Measurements from ENCODE around the gene XPO6. TPM values are rescaled to one million over a fixed set of nuclear protein-coding genes. Genes with fewer than 3 reads are reported as not detected.

XPO6 gene
- total and polyA plus RNA-seq, 2 donors, result 67.9 to 161 TPM

DNA sequence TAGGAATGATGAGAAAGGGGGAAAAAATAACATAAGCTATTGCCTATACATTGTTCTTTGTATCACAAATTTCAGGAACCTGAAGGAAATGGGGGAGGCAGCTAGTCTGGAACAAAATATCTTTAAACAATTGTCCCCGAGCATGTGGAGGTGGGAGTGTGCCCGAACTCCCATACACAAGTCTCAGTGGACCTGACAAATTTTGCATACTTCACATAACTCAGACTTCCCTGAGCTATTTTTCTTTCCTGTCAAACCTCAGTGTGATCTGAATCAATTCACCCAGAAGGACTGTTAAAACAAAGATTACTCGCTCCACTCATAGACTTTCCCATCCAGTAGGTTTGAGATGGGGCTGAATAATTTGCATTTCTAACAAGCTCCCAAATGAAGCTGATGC, 1.6 kb upstream of the XPO6 start:
- H3K36me3 ChIP-seq (ENCODE audit: control insufficient read depth in 2 of 2, insufficient read depth in 2 of 2, low read length in 1 of 2), result peaks cover 5 to 11% of the 10 kb centered on the region in 2 donors
- H3K4me3 ChIP-seq (ENCODE audit: low read length in 2 of 2), result no peak overlapping the region
- no peak overlapping the region for H3K27ac ChIP-seq (ENCODE audit: low read depth in 1 of 2, low read length in 1 of 2)
- WGBS, result 96% methylated on average over 3 of the region's 3 CpGs
- peaks cover 5 to 17% of the 10 kb centered on the region in 2 donors for H3K4me1 ChIP-seq (ENCODE audit: control insufficient read depth in 2 of 2, insufficient read depth in 2 of 2, low read length in 2 of 2)
- no peaks in the 10 kb centered on the region for H3K9me3 ChIP-seq (ENCODE audit: control insufficient read depth in 2 of 2, insufficient read depth in 1 of 2, low read length in 1 of 2)
- H3K27me3 ChIP-seq (ENCODE audit: control insufficient read depth in 2 of 2, insufficient read depth in 1 of 2, low read length in 1 of 2), result no peaks in the 10 kb centered on the region
- no peak for DNase-seq (ENCODE audit: low read depth in 6 of 9, low spot score in 9 of 9)

DNA sequence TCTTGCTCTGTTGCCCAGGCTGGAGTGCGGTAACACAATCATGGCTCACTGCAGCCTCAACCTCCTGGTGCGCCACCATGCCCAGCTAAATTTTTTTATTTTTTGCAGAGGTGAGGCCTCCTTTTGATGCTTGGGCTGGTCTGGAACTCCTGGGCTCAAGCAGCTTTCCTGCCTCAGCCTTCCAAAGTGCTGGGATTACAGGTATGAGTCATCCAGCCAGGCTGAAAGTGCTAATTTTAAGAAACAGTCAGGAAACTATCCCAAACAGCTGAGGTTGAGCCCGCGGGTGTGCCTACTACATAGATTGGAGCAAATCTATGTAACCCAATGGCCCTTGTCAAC, 738 bp upstream of the XPO6 start:
- whole genome bisulfite sequencing, result 95% methylated on average over 4 of the region's 4 CpGs
- Histone ChIP-seq H3K4me1 (ENCODE audit: control insufficient read depth in 2 of 2, insufficient read depth in 2 of 2, low read length in 2 of 2) (peaks cover 5 to 17% of the 10 kb centered on the region in 2 donors), H3K27me3 (ENCODE audit: control insufficient read depth in 2 of 2, insufficient read depth in 1 of 2, low read length in 1 of 2) (no peaks in the 10 kb centered on the region), H3K36me3 (ENCODE audit: control insufficient read depth in 2 of 2, insufficient read depth in 2 of 2, low read length in 1 of 2) (peaks cover 5 to 18% of the 10 kb centered on the region in 2 donors), H3K9me3 (ENCODE audit: control insufficient read depth in 2 of 2, insufficient read depth in 1 of 2, low read length in 1 of 2) (no peaks in the 10 kb centered on the region), H3K27ac (ENCODE audit: low read depth in 1 of 2, low read length in 1 of 2) (no peak overlapping the region), H3K4me3 (ENCODE audit: low read length in 2 of 2) (peak overlapping the region; percentile 43 to 52)
- DNase-seq (ENCODE audit: low read depth in 6 of 9, low spot score in 9 of 9), result no peak

DNA sequence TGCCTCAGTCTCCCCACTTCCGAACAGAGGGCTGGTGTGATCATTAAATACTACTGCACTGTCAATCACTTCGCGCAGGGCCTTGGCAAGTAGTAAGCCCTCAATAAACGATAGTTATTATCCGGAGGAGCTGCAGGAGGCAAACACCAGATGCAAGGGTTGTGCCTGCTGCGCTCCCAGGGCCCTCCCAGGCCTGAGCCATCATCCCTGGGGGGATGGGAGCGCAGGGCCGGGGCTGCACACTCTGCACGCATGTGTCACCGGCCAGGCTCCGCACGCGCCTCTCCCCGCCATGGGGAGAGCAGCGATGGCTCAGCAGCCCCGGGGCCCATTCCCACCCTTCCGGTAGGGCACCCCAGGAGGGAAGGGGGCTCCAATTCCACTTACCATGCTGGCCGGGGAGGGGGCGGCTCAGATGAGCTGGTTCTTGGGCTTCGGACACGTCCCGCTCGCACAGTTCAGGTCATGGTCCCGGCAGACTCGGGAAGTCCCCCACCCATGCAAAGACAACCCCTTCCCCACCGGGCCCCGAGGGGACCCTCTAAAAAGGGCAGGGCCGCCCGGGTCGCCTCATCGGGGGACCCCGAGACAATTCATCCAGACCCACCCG, 681 bp downstream of the XPO6 start:
- Histone ChIP-seq H3K4me1 (ENCODE audit: control insufficient read depth in 2 of 2, insufficient read depth in 2 of 2, low read length in 2 of 2) (peaks cover 5 to 17% of the 10 kb centered on the region in 2 donors), H3K36me3 (ENCODE audit: control insufficient read depth in 2 of 2, insufficient read depth in 2 of 2, low read length in 1 of 2) (peaks cover 10 to 23% of the 10 kb centered on the region in 2 donors), H3K4me3 (ENCODE audit: low read length in 2 of 2) (peak overlapping the region; percentile 79 to 85), H3K9me3 (ENCODE audit: control insufficient read depth in 2 of 2, insufficient read depth in 1 of 2, low read length in 1 of 2) (no peaks in the 10 kb centered on the region), H3K27ac (ENCODE audit: low read depth in 1 of 2, low read length in 1 of 2) (peak overlapping the region; percentile 76 to 90), H3K27me3 (ENCODE audit: control insufficient read depth in 2 of 2, insufficient read depth in 1 of 2, low read length in 1 of 2) (no peaks in the 10 kb centered on the region)
- WGBS, result 2% methylated on average over 33 of the region's 33 CpGs
- DNase-seq (ENCODE audit: low read depth in 6 of 9, low spot score in 9 of 9), result peak in 4 of 9 donors; percentile 24 to 62 (median 44)

DNA sequence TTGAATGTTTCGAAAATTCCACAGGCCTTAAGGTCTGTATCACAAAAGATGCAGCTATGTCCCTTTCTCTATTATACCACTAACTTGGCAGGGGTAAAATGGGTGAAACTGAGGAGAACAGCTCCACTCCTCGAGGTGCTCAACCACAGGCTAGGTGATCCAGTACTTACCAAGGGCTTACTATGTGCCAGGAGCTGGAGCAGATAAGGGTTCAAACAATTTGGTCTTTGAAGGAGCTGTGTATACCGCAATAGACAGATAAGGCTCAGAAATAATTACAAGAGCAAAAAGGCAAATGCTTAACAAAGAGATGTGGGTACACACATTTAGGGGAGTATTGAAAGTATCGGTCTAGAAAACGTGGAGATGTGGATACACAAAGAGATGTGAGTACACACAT, 1.5 kb downstream of the XPO6 start:
- peak overlapping the region; percentile 79 to 85 for H3K4me3 ChIP-seq (ENCODE audit: low read length in 2 of 2)
- peak in 1 of 9 donors; percentile 31 for DNase-seq (ENCODE audit: low read depth in 6 of 9, low spot score in 9 of 9)
- H3K27me3 ChIP-seq (ENCODE audit: control insufficient read depth in 2 of 2, insufficient read depth in 1 of 2, low read length in 1 of 2), result no peaks in the 10 kb centered on the region
- H3K9me3 ChIP-seq (ENCODE audit: control insufficient read depth in 2 of 2, insufficient read depth in 1 of 2, low read length in 1 of 2), result no peaks in the 10 kb centered on the region
- WGBS, result 74% methylated on average over 5 of the region's 5 CpGs
- peaks cover 14 to 30% of the 10 kb centered on the region in 2 donors for H3K36me3 ChIP-seq (ENCODE audit: control insufficient read depth in 2 of 2, insufficient read depth in 2 of 2, low read length in 1 of 2)
- peak overlapping the region in 1 of 2 donors; percentile 76 for H3K27ac ChIP-seq (ENCODE audit: low read depth in 1 of 2, low read length in 1 of 2)
- peaks cover 5 to 17% of the 10 kb centered on the region in 2 donors for H3K4me1 ChIP-seq (ENCODE audit: control insufficient read depth in 2 of 2, insufficient read depth in 2 of 2, low read length in 2 of 2)

DNA sequence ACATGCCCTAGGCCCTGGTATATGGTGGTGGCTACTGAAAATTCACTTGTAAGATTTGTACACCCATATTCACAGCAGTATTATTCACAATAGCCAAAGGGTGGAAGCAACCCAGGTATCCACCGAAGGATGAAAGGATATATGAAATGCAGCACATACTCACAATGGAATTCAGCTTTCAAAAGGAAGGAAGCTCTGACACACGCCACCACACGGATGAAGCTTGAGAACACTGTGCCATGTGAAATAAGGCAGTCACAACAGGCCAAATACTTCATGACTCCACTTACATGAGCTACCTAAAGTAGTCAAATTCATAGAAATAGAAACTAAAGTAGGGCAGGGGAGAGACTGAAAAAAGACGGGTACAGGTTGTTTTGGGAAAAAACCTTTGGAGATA, 2.9 kb downstream of the XPO6 start:
- no peak for DNase-seq (ENCODE audit: low read depth in 6 of 9, low spot score in 9 of 9)
- Histone ChIP-seq H3K4me3 (ENCODE audit: low read length in 2 of 2) (no peak overlapping the region), H3K36me3 (ENCODE audit: control insufficient read depth in 2 of 2, insufficient read depth in 2 of 2, low read length in 1 of 2) (peaks cover 26 to 45% of the 10 kb centered on the region in 2 donors), H3K27ac (ENCODE audit: low read depth in 1 of 2, low read length in 1 of 2) (no peak overlapping the region), H3K9me3 (ENCODE audit: control insufficient read depth in 2 of 2, insufficient read depth in 1 of 2, low read length in 1 of 2) (no peaks in the 10 kb centered on the region), H3K27me3 (ENCODE audit: control insufficient read depth in 2 of 2, insufficient read depth in 1 of 2, low read length in 1 of 2) (no peaks in the 10 kb centered on the region), H3K4me1 (ENCODE audit: control insufficient read depth in 2 of 2, insufficient read depth in 2 of 2, low read length in 2 of 2) (peaks cover 6 to 17% of the 10 kb centered on the region in 2 donors)
- WGBS, result 95% methylated on average over 4 of the region's 4 CpGs

DNA sequence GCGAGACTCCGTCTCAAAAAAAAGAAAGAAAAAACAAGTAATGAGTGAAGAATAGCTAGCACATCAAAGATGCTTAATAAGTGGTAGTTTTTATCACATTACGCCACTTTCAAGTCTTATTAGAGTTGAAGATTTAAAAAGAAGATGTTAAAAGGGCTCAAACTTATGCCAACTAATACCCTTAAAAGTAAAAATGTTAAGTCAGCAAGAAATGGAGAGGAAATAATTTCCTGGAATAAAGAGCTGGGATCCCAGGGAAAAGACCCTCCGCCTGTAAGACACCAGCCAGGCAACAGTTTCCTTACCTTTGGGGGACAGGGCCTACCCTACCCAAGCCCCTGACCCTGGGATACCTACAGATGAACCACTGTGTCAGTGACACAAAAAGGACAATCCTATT, 3.6 kb downstream of the XPO6 start:
- H3K4me1 ChIP-seq (ENCODE audit: control insufficient read depth in 2 of 2, insufficient read depth in 2 of 2, low read length in 2 of 2), result peaks cover 9 to 17% of the 10 kb centered on the region in 2 donors
- no peaks in the 10 kb centered on the region for H3K27me3 ChIP-seq (ENCODE audit: control insufficient read depth in 2 of 2, insufficient read depth in 1 of 2, low read length in 1 of 2)
- no peaks in the 10 kb centered on the region for H3K9me3 ChIP-seq (ENCODE audit: control insufficient read depth in 2 of 2, insufficient read depth in 1 of 2, low read length in 1 of 2)
- peaks cover 31 to 51% of the 10 kb centered on the region in 2 donors for H3K36me3 ChIP-seq (ENCODE audit: control insufficient read depth in 2 of 2, insufficient read depth in 2 of 2, low read length in 1 of 2)
- no peak overlapping the region for H3K4me3 ChIP-seq (ENCODE audit: low read length in 2 of 2)
- no peak overlapping the region for H3K27ac ChIP-seq (ENCODE audit: low read depth in 1 of 2, low read length in 1 of 2)
- 99% methylated on average over 4 of the region's 4 CpGs for WGBS
- DNase-seq (ENCODE audit: low read depth in 6 of 9, low spot score in 9 of 9), result no peak

DNA sequence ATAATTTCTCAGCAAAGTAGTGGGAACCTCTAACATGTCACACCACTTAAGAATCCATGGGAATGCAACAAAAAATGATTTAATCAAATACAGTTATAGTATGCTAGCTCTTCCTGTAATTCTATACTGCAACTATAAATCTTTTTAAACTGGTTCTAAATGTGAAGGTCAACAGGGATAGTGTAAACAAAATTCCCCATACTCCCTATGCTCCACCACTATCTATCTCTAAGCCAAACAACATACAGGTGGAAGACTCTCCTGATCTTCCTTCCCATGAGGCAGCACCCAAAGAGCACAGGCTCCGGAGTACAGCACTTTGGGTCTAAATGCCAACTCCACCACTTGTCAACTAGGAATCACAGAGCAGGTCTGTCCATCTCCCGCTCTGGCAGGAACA, 4.4 kb downstream of the XPO6 start:
- Histone ChIP-seq H3K36me3 (ENCODE audit: control insufficient read depth in 2 of 2, insufficient read depth in 2 of 2, low read length in 1 of 2) (peaks cover 38 to 59% of the 10 kb centered on the region in 2 donors), H3K4me3 (ENCODE audit: low read length in 2 of 2) (no peak overlapping the region), H3K9me3 (ENCODE audit: control insufficient read depth in 2 of 2, insufficient read depth in 1 of 2, low read length in 1 of 2) (no peaks in the 10 kb centered on the region), H3K27me3 (ENCODE audit: control insufficient read depth in 2 of 2, insufficient read depth in 1 of 2, low read length in 1 of 2) (no peaks in the 10 kb centered on the region), H3K4me1 (ENCODE audit: control insufficient read depth in 2 of 2, insufficient read depth in 2 of 2, low read length in 2 of 2) (peaks cover 9 to 15% of the 10 kb centered on the region in 2 donors), H3K27ac (ENCODE audit: low read depth in 1 of 2, low read length in 1 of 2) (no peak overlapping the region)
- WGBS, result 96% methylated on average over 2 of the region's 2 CpGs
- DNase-seq (ENCODE audit: low read depth in 6 of 9, low spot score in 9 of 9), result no peak

DNA sequence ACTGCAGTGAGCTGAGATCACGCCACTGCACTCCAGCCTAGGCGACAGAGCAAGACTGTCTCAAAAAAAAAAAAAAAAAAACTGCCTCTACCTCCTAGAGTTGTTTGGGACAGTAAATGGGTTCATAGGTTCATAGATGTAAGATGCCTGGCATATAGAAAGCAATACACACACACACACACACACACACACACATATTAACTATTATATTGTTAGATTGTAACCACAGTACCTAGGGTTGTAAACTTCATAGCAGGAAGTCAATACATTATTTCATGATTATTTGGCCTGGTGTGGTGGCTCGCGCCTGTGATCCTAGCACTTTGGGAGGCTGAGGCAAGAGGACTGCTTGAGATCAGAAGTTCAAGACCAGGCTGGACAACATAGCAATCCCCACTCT, 5.8 kb downstream of the XPO6 start:
- H3K36me3 ChIP-seq (ENCODE audit: control insufficient read depth in 2 of 2, insufficient read depth in 2 of 2, low read length in 1 of 2), result peaks cover 47 to 69% of the 10 kb centered on the region in 2 donors
- H3K4me1 ChIP-seq (ENCODE audit: control insufficient read depth in 2 of 2, insufficient read depth in 2 of 2, low read length in 2 of 2), result peaks cover 9 to 13% of the 10 kb centered on the region in 2 donors
- H3K4me3 ChIP-seq (ENCODE audit: low read length in 2 of 2), result no peak overlapping the region
- DNase-seq (ENCODE audit: low read depth in 6 of 9, low spot score in 9 of 9), result no peak
- no peaks in the 10 kb centered on the region for H3K27me3 ChIP-seq (ENCODE audit: control insufficient read depth in 2 of 2, insufficient read depth in 1 of 2, low read length in 1 of 2)
- no peaks in the 10 kb centered on the region for H3K9me3 ChIP-seq (ENCODE audit: control insufficient read depth in 2 of 2, insufficient read depth in 1 of 2, low read length in 1 of 2)
- no peak overlapping the region for H3K27ac ChIP-seq (ENCODE audit: low read depth in 1 of 2, low read length in 1 of 2)
- 97% methylated on average over 4 of the region's 4 CpGs for whole genome bisulfite sequencing

DNA sequence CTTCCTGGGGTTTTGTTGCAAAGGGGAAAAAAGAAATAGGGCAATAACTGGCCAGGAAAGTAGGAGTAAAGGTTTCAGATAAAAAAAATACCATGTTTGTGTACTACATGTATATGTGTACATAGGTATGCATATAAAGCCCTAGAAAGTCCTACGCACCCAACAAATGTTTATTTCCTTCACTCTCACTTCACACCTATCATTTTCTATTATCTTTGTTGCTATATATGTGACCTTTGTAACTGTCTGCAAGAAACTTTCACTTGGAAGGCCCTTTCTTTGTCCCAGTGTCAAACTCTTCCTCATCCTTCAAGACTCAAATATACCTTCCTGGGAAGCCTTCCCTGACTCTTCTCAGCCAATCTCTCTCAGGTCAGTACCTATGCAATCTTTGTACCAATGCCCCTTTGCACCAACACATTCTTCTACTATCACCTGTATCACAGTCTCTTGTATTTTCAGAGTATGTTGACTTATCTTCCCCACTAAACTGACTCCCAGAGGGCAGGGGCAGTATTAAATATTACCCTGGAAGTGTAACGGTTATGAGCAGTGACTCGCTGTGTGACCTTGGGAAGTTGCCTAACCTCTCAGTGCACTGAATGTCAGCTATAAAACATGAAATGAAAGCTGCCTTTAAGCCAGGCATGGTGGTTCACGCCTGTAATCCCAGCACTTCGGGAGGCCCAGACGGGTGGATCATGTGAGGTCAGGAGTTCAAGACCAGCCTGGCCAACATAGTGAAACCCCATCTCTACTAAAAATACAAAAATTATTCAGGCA, 6.5 kb downstream of the XPO6 start:
- H3K9me3 ChIP-seq (ENCODE audit: control insufficient read depth in 2 of 2, insufficient read depth in 1 of 2, low read length in 1 of 2), result no peaks in the 10 kb centered on the region
- no peaks in the 10 kb centered on the region for H3K27me3 ChIP-seq (ENCODE audit: control insufficient read depth in 2 of 2, insufficient read depth in 1 of 2, low read length in 1 of 2)
- no peak overlapping the region for H3K4me3 ChIP-seq (ENCODE audit: low read length in 2 of 2)
- WGBS, result 97% methylated on average over 6 of the region's 6 CpGs
- H3K4me1 ChIP-seq (ENCODE audit: control insufficient read depth in 2 of 2, insufficient read depth in 2 of 2, low read length in 2 of 2), result peaks cover 9 to 10% of the 10 kb centered on the region in 2 donors
- H3K27ac ChIP-seq (ENCODE audit: low read depth in 1 of 2, low read length in 1 of 2), result no peak overlapping the region
- H3K36me3 ChIP-seq (ENCODE audit: control insufficient read depth in 2 of 2, insufficient read depth in 2 of 2, low read length in 1 of 2), result peaks cover 52 to 75% of the 10 kb centered on the region in 2 donors
- no peak for DNase-seq (ENCODE audit: low read depth in 6 of 9, low spot score in 9 of 9)

Data from thymus (tissue), 11 donors.